GM12878 (cell line): ENCODE measurements around the gene CD79A. TPM values are rescaled to one million over a fixed set of nuclear protein-coding genes. Genes with fewer than 3 reads are reported as not detected.

Experiments
- ATAC-seq: fragments of 200-7000 bp; cut with Tn5 transposase; 3 replicates; pipeline ENCODE4 v1.9.1; 2020; ENCODE audit warnings: mild to moderate bottlenecking, moderate library complexity
- BruUV-seq: library from RNA; stranded (reverse); fragments of 400-500 nt; replicated peaks from 2 replicates; lab custom pipeline; 2021; lab: Mats Ljungman, UMichigan
- CTCF ChIA-PET: fragments of 300-600 bp; sonication (Branson Sonifier 250); formaldehyde crosslinking; extraction: SDS; loops from one replicate; lab custom pipeline; 2021; ENCODE audit warnings: inconsistent platforms; lab: Yijun Ruan, JAX
- POLR2A ChIA-PET: fragments of 350-600 bp; formaldehyde crosslinking; extraction: SDS; loops from one replicate; lab custom pipeline; 2021; ENCODE audit warnings: inconsistent platforms; lab: Charles Lee
- RAD21 ChIA-PET: fragments of 300-600 bp; sonication (Branson Sonifier 250); formaldehyde crosslinking; loops from one replicate; lab custom pipeline; 2023; ENCODE audit warnings: antibody characterized with exemption; ENCODE audit not compliant: unreplicated experiment; lab: Charles Lee
- SMC1A ChIA-PET: fragments of 300-600 bp; sonication (Branson Sonifier 250); formaldehyde crosslinking; loops from one replicate; lab custom pipeline; 2023; ENCODE audit not compliant: unreplicated experiment, uncharacterized antibody; lab: Charles Lee
- DNase-seq: peaks from one replicate; pipeline ENCODE4 v3.0.0-alpha.2; 2011; ENCODE audit warnings: low read depth, low spot score
- FAIRE-seq: peaks from 3 replicates; lab custom pipeline; 2011; peaks lifted over from hg19 to GRCh38; lab: Jason Lieb, UNC
- H2AFZ ChIP-seq: 2 replicates; pipeline ENCODE4 v1.6.0; 2011; ENCODE audit warnings: low read depth, low read length, control low read depth; ENCODE audit not compliant: control insufficient read depth
- H3K27ac ChIP-seq: 2 replicates; pipeline ENCODE4 v1.5.1; 2011; ENCODE audit warnings: control low read depth; ENCODE audit not compliant: control insufficient read depth, insufficient read depth
- H3K27me3 ChIP-seq, 2 experiments: replicated peaks in 1 of 2; 2 replicates each; pipeline versions ENCODE4 v1.6.0 to v1.6.1; 2011; ENCODE audit warnings: low read length in 1 of 2; ENCODE audit not compliant: control insufficient read depth in 2 of 2, insufficient read depth in 2 of 2
- H3K36me3 ChIP-seq, 2 experiments: 2 replicates each; pipeline ENCODE4 v1.5.1; 2011; ENCODE audit warnings: low read length in 1 of 2; ENCODE audit not compliant: control insufficient read depth in 2 of 2, insufficient read depth in 2 of 2
- H3K4me1 ChIP-seq: 2 replicates; pipeline ENCODE4 v1.6.1; 2011; ENCODE audit warnings: mild to moderate bottlenecking, low read length, moderate library complexity, mixed read lengths; ENCODE audit not compliant: control insufficient read depth, insufficient read depth
- H3K4me2 ChIP-seq: 2 replicates; pipeline ENCODE4 v1.6.0; 2011; ENCODE audit warnings: control low read depth; ENCODE audit not compliant: control insufficient read depth, insufficient read depth
- H3K4me3 ChIP-seq: fragments of 200-600 bp; sonication (generic); 2 replicates; pipeline ENCODE4 v1.5.1; 2016
- H3K79me2 ChIP-seq: 2 replicates; pipeline ENCODE4 v1.6.0; 2011; ENCODE audit warnings: low read length; ENCODE audit not compliant: control insufficient read depth, insufficient read depth
- H3K9ac ChIP-seq: 2 replicates; pipeline ENCODE4 v1.8.0; 2011; ENCODE audit warnings: low read length, control low read depth, mixed read lengths; ENCODE audit not compliant: control insufficient read depth, insufficient read depth
- H3K9me3 ChIP-seq: replicated peaks from 3 replicates; pipeline ENCODE4 v1.5.1; 2011; ENCODE audit warnings: mild to moderate bottlenecking, low read length; ENCODE audit not compliant: control insufficient read depth, insufficient read depth
- H4K20me1 ChIP-seq: 2 replicates; pipeline ENCODE4 v1.6.0; 2011; ENCODE audit not compliant: control insufficient read depth, insufficient read depth
- EZH2 ChIP-seq: IDR thresholded peaks from 2 replicates; pipeline ENCODE4 v1.6.1; 2012; ENCODE audit warnings: low read depth, mild to moderate bottlenecking, control low read depth, inconsistent platforms, low read length, borderline replicate concordance; ENCODE audit not compliant: control insufficient read depth
- JUNB ChIP-seq: IDR thresholded peaks from 2 replicates; pipeline ENCODE4 v1.6.1; 2016; ENCODE audit warnings: antibody characterized with exemption, mild to moderate bottlenecking
- LARP7 ChIP-seq: fragments of 450-650 bp; IDR thresholded peaks from 2 replicates; pipeline ENCODE4 v1.6.1; 2017; ENCODE audit warnings: mild to moderate bottlenecking
- MAX ChIP-seq: IDR thresholded peaks from 2 replicates; pipeline ENCODE4 v1.6.1; 2012; ENCODE audit warnings: low read depth, low read length, improper control_type of control experiment
- NFYB ChIP-seq: IDR thresholded peaks from 2 replicates; pipeline ENCODE4 v1.6.1; 2011; ENCODE audit warnings: low read depth, mild to moderate bottlenecking, low read length, improper control_type of control experiment, moderate library complexity; ENCODE audit not compliant: insufficient read depth
- NRF1 ChIP-seq: conservative IDR thresholded peaks from 2 replicates; pipeline ENCODE4 v1.6.1; 2011; ENCODE audit warnings: mild to moderate bottlenecking, low read depth, low read length, improper control_type of control experiment
- PAX8 ChIP-seq: fragments of 450-650 bp; IDR thresholded peaks from 2 replicates; pipeline ENCODE4 v1.6.1; 2017; ENCODE audit warnings: mild to moderate bottlenecking, moderate library complexity
- PML ChIP-seq: IDR thresholded peaks from 2 replicates; pipeline ENCODE4 v1.6.1; 2012; ENCODE audit warnings: low read length, inconsistent platforms
- TARDBP ChIP-seq: IDR thresholded peaks from 2 replicates; pipeline ENCODE4 v1.6.1; 2016; ENCODE audit warnings: borderline replicate concordance
- TCF12 ChIP-seq: IDR thresholded peaks from 2 replicates; pipeline ENCODE4 v1.6.1; 2011; ENCODE audit warnings: low read depth, mild to moderate bottlenecking, low read length
- ZNF274 ChIP-seq: IDR thresholded peaks from one replicate; pipeline ENCODE4 v1.8.0; 2011; ENCODE audit not compliant: insufficient read length, insufficient read depth
- ZNF622 ChIP-seq: fragments of 450-650 bp; IDR thresholded peaks from 2 replicates; pipeline ENCODE4 v1.6.1; 2017; ENCODE audit warnings: mild to moderate bottlenecking, inconsistent platforms
- WGBS: methylation state at CpG from one replicate; pipeline ENCODE4 v1.1.6; 2016; ENCODE audit warnings: low lambda C conversion rate; ENCODE audit not compliant: insufficient replicate concordance, insufficient coverage; ENCODE audit errors: missing lambda C conversion rate; 5-methylcytosine and 5-hydroxymethylcytosine counted together
- in situ Hi-C: fragments of 300-500 bp; cut with MboI; formaldehyde crosslinking; loops from 9 replicates; pipeline ENCODE4 v1.14.3; 2018; ENCODE audit warnings: mixed read lengths
- intact Hi-C: fragments of 100-400 bp; cut with micrococcal nuclease; formaldehyde crosslinking; loops from one replicate; pipeline ENCODE4 v1.14.2; 2022; ENCODE audit not compliant: unreplicated experiment
- polyA plus RNA-seq, 11 experiments: library from polyadenylated mRNA; depleted of rRNA in 4 of 11; unstranded in 6 of 11; stranded (reverse) in 5 of 11; fragments of >200 nt; fragmentation: Nextera tagmentation in 4 of 11; fragmentation: Illumina TruSeq in 1 of 11; extraction: Ambion mirVana in 4 of 11; extraction: Trizol in 1 of 11; gene quantifications; 1 replicate in 1 of 11; 2 replicates in 10 of 11; pipeline versions ENCODE4 v1.2.1 to v1.2.3, GENCODE V29; 2011 to 2016; ENCODE audit warnings: inconsistent platforms in 2 of 11, missing spikeins in 2 of 11, low read depth in 1 of 11
- total RNA-seq, 4 experiments: library from RNA; depleted of rRNA in 3 of 4; stranded (reverse); fragments of >200 nt in 3 of 4; fragmentation: Illumina TruSeq in 1 of 4; extraction: Trizol in 1 of 4; gene quantifications; 2 replicates each; pipeline versions ENCODE4 v1.2.1 to v1.2.3, GENCODE V29; 2013 to 2021

The CD79A gene
- total and polyA plus RNA-seq, 10 of the 15 experiments (the other 5 are each of a cell fraction or from before 2014, with no cell fraction given): 38.8 to 414 (median 282) TPM

DNA sequence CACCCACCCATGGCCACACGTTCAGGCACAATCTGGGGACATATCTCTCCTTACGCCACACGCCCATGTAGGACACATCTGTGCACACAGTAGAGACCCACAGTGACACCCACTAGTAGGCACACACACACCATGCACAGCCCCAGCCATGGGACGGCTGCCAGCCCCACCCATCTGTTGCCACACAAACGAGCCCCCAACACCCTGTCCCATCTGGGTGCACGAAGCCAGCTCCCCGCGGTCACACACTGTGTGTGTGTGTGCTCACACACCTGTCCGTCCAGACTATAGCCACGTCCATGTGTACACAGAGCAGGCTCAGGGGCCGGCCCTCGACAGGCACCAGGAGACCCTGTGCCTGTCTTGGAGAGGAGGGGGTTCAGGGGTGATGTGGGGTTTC, 40.6 kb downstream of the CD79A start:
- no peaks in the 10 kb centered on the region for H3K79me2 ChIP-seq
- H4K20me1 ChIP-seq: no peaks in the 10 kb centered on the region
- no peaks in the 10 kb centered on the region; the same call in 2 of the 3 replicates for H3K9me3 ChIP-seq
- H3K36me3 ChIP-seq: no peaks in the 10 kb centered on the region
- peaks cover 3 to 4% of the 10 kb centered on the region in 2 experiments; a peak in 3 of 4 replicates for H3K27me3 ChIP-seq
- FAIRE-seq: no peak
- WGBS: 36% methylated on average over 12 of the region's 12 CpGs
- TF ChIP-seq ZNF622 (no peak), TARDBP (no peak), ZNF274 (no peak), NFYB (no peak), PAX8 (no peak), TCF12 (no peak), NRF1 (no peak), PML (no peak), MAX (no peak), EZH2 (no peak), LARP7 (no peak), JUNB (no peak)
- no peak overlapping the region for H3K4me2 ChIP-seq
- no peak overlapping the region for H3K4me3 ChIP-seq
- intact Hi-C loops (no loop called here), in situ Hi-C loops (no loop called here)
- CTCF ChIA-PET: no interaction called here
- no peak for DNase-seq
- peaks cover 2% of the 10 kb centered on the region; the same call in 1 of the 2 replicates for H3K4me1 ChIP-seq
- no peak overlapping the region for H3K9ac ChIP-seq
- no TSS peak for BruUV-seq
- RAD21 ChIA-PET: no interaction called here
- POLR2A ChIA-PET: no interaction called here
- no peak overlapping the region for H3K27ac ChIP-seq
- ATAC-seq: no peak
- no peak overlapping the region for H2AFZ ChIP-seq
- SMC1A ChIA-PET: no interaction called here
